ENCODE results near the gene ZSWIM5.

- TF ChIP-seq CTCF (IDR thresholded peaks at IDR 0.05) (no peak), POLR2A (IDR thresholded peaks at IDR 0.05) (no peak)
Measured at GRCh38 chr1:45134461-45134873, 71.9 kb downstream of the ZSWIM5 start.
